PC-3 (cell line): ENCODE measurements around the gene PEX16.

ENCODE experiments used
- EZH2 ChIP-seq: fragments of 300-600 bp; sonication (generic); IDR thresholded peaks from one replicate; pipeline ENCODE4 v1.6.1; 2017; ENCODE audit warnings: antibody characterized with exemption, mild to moderate bottlenecking, low read length; ENCODE audit not compliant: unreplicated experiment
- EZH2phosphoT487 ChIP-seq: fragments of 300-600 bp; sonication (generic); IDR thresholded peaks from 2 replicates; pipeline ENCODE4 v1.6.1; 2018; ENCODE audit warnings: mild to moderate bottlenecking, antibody characterized with exemption, low read length, borderline replicate concordance
- TF ChIP-seq, protein P1 (sequence below): fragments of 300-600 bp; sonication (generic); conservative IDR thresholded peaks from 2 replicates; pipeline ENCODE4 v1.5.1; 2017; ENCODE audit warnings: antibody characterized with exemption, low read depth, mild to moderate bottlenecking, low read length

DNA sequence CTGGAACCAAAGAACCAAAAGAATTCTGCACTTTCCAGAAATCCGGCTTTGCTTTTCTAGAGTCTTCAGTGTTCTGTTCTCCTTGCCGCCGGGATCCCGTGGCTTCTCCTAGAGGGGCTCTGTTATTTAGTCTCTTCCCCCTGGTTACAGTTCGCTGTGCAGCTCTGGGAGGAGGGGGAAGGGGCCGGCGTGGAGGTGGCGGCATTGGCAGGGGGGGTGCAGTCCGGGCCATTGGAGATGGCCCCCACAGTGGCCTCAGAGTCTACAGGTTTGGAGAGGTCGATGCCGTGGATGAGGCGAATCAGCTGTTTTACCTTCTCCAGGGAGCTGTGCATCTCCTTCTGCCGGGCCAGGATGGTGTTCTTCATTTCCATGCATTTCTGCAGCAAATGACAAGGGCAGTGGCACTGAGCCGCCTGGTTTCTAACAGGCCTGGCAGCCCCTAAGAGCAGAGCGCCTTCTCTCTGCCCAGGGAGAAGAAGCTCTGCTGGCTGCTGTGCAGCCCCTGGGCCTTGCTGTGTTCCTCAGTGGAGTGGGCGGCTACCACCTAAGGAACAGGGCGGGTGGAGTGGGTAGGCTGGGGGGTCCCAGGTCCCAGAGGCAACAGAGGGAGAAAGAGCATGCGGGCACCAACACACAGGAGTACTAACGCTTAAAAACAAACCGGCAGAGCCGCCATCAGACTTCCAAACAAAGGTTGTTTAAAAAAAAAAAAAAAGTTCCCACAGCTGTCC is 16.3 kb upstream of the PEX16 start:
- TF ChIP-seq, protein P1, sequence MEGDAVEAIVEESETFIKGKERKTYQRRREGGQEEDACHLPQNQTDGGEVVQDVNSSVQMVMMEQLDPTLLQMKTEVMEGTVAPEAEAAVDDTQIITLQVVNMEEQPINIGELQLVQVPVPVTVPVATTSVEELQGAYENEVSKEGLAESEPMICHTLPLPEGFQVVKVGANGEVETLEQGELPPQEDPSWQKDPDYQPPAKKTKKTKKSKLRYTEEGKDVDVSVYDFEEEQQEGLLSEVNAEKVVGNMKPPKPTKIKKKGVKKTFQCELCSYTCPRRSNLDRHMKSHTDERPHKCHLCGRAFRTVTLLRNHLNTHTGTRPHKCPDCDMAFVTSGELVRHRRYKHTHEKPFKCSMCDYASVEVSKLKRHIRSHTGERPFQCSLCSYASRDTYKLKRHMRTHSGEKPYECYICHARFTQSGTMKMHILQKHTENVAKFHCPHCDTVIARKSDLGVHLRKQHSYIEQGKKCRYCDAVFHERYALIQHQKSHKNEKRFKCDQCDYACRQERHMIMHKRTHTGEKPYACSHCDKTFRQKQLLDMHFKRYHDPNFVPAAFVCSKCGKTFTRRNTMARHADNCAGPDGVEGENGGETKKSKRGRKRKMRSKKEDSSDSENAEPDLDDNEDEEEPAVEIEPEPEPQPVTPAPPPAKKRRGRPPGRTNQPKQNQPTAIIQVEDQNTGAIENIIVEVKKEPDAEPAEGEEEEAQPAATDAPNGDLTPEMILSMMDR = no peak
- no peak for TF ChIP-seq EZH2
- TF ChIP-seq EZH2phosphoT487 = no peak
